Osteocyte (in vitro differentiated cells): ENCODE measurements around the gene NIN. TPM values are rescaled to one million over a fixed set of nuclear protein-coding genes. Genes with fewer than 3 reads are reported as not detected.
A peak's percentile ranks its signal among the peaks of the same experiment; 100 is the strongest.

Experiments used
- DNase-seq: peaks from one replicate; pipeline ENCODE4 v3.0.0; 2021; ENCODE audit warnings: mixed read lengths; ENCODE audit not compliant: unreplicated experiment; ENCODE audit errors: extremely low spot score
- H3K27ac Mint-ChIP-seq: one replicate; pipeline ENCODE4 v1.8.0; 2021; ENCODE audit warnings: mild to moderate bottlenecking, mixed read lengths; ENCODE audit not compliant: unreplicated experiment
- H3K27me3 Mint-ChIP-seq: one replicate; pipeline ENCODE4 v1.8.0; 2021; ENCODE audit warnings: mixed read lengths; ENCODE audit not compliant: unreplicated experiment
- H3K36me3 Mint-ChIP-seq: one replicate; pipeline ENCODE4 v1.8.0; 2021; ENCODE audit warnings: mixed read lengths; ENCODE audit not compliant: unreplicated experiment
- H3K4me1 Mint-ChIP-seq: one replicate; pipeline ENCODE4 v1.8.0; 2021; ENCODE audit warnings: mixed read lengths; ENCODE audit not compliant: unreplicated experiment
- H3K4me3 Mint-ChIP-seq: one replicate; pipeline ENCODE4 v1.8.0; 2021; ENCODE audit warnings: mild to moderate bottlenecking, moderate library complexity, mixed read lengths; ENCODE audit not compliant: unreplicated experiment
- H3K9me3 Mint-ChIP-seq: one replicate; pipeline ENCODE4 v1.8.0; 2021; ENCODE audit warnings: mixed read lengths; ENCODE audit not compliant: unreplicated experiment
- total RNA-seq: library from RNA; stranded (reverse); gene quantifications from 2 replicates; pipeline ENCODE4 v1.2.1, GENCODE V29; 2021
- TF ChIP-seq, protein P1 (sequence below): fragments of 200-600 bp; sonication (generic); IDR thresholded peaks from 2 replicates; pipeline ENCODE4 v1.5.0; 2021; ENCODE audit warnings: antibody characterized with exemption, mild to moderate bottlenecking, moderate library complexity

NIN gene
- total RNA-seq, 1 donor from 2014 or later: 50.2 TPM

DNA sequence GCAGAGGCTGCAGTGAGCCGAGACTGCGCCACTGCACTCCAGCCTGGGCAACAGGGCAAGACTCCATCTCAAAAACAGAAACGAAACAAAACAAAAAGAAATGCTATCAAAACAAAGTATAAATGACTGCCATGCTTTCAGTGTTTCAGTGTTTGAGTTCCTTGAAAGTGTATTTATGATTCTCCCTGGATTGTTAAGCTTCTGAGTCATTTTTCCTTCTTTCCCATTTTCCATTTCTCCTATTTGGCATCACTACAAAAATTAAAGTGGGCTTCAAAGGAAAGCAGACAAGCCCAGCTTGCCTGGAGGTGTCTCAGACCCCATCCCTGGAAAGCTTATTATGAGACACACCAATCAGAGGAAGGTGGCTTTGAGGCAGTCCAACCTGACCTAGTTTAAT lies 35.1 kb downstream of the NIN start:
- DNase-seq: no peak
- H3K4me3 Mint-ChIP-seq: no peak overlapping the region
- H3K27ac Mint-ChIP-seq: peak overlapping the region; percentile 88
- H3K4me1 Mint-ChIP-seq: peaks cover 45% of the 10 kb centered on the region
- H3K36me3 Mint-ChIP-seq: peaks cover 12% of the 10 kb centered on the region
- no peaks in the 10 kb centered on the region for H3K27me3 Mint-ChIP-seq
- TF ChIP-seq, protein P1, sequence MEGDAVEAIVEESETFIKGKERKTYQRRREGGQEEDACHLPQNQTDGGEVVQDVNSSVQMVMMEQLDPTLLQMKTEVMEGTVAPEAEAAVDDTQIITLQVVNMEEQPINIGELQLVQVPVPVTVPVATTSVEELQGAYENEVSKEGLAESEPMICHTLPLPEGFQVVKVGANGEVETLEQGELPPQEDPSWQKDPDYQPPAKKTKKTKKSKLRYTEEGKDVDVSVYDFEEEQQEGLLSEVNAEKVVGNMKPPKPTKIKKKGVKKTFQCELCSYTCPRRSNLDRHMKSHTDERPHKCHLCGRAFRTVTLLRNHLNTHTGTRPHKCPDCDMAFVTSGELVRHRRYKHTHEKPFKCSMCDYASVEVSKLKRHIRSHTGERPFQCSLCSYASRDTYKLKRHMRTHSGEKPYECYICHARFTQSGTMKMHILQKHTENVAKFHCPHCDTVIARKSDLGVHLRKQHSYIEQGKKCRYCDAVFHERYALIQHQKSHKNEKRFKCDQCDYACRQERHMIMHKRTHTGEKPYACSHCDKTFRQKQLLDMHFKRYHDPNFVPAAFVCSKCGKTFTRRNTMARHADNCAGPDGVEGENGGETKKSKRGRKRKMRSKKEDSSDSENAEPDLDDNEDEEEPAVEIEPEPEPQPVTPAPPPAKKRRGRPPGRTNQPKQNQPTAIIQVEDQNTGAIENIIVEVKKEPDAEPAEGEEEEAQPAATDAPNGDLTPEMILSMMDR: no peak
- no peaks in the 10 kb centered on the region for H3K9me3 Mint-ChIP-seq

DNA sequence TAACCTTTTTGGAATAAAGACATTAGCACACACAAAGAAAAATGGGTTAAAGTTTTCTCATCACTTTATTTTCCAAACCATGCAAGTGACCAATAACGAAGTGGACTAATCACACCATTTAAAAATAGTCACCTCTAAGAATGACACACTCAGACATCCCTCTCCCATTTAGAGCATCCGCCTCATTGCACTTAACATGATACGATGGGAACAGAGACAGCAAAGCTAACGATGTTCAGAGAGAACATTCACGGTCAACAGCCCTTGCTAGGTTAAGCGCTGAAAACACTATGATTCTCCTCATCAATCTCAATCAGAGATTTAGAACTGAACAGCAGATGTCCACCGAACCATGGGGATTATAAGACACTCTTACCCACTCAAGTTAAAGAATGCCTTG lies 35.8 kb downstream of the NIN start:
- Mint-ChIP-seq H3K36me3 (peaks cover 16% of the 10 kb centered on the region), H3K27me3 (no peaks in the 10 kb centered on the region), H3K9me3 (no peaks in the 10 kb centered on the region), H3K4me1 (peaks cover 38% of the 10 kb centered on the region), H3K27ac (peak overlapping the region; percentile 88), H3K4me3 (no peak overlapping the region)
- DNase-seq: no peak
- TF ChIP-seq, protein P1: no peak

DNA sequence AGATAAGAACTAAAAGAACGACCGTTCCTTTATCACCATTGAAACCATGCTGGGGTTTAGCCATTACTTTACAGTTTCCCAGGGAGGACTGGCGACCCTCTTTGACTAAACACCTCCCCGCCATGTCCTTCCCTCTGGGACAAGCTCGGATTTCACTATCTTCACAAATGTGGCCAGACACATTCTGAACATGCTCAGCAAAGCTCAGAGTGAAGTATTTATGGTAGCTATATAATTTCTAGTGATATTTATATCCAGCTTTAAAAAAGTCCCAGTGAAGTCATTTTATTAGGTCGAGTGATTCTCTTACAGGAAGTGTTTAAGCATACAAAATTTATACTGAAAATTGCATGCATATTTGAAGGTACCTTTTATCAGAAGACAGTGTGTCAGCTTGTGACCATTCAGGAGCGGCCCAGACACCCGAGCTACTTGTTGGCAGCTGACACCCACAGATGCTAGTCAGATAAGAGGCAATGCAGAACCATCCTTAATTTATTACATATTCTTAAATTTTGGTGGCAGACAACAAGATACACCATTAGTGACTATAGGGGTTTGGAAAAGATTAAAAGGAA lies 36.8 kb downstream of the NIN start:
- H3K9me3 Mint-ChIP-seq: no peaks in the 10 kb centered on the region
- no peak overlapping the region for H3K27ac Mint-ChIP-seq
- TF ChIP-seq, protein P1: no peak
- H3K4me3 Mint-ChIP-seq: no peak overlapping the region
- peaks cover 33% of the 10 kb centered on the region for H3K4me1 Mint-ChIP-seq
- DNase-seq: no peak
- peaks cover 17% of the 10 kb centered on the region for H3K36me3 Mint-ChIP-seq
- H3K27me3 Mint-ChIP-seq: no peaks in the 10 kb centered on the region

DNA sequence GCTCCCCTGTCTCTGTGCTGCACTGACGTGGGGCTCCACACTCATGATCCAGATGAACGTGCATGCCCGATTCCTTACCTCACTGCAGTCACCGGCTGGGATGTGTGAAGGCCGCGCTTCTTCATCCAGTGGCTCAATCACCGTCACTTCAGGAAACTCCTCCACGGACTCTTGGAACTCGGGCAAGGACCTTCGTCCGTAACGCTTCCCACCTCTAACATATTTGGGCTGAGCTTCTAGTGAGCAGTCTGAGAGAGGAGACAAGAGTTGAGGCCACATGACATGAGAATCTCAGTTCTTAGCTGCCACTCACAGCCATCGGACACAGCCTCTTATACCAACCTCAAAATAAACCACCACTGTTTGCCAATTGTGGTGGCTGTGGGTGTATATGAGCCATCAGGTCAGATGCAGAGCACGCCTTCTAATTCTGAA lies 38.3 kb downstream of the NIN start:
- no peak for DNase-seq
- Mint-ChIP-seq H3K9me3 (no peaks in the 10 kb centered on the region), H3K4me1 (peaks cover 34% of the 10 kb centered on the region)

DNA sequence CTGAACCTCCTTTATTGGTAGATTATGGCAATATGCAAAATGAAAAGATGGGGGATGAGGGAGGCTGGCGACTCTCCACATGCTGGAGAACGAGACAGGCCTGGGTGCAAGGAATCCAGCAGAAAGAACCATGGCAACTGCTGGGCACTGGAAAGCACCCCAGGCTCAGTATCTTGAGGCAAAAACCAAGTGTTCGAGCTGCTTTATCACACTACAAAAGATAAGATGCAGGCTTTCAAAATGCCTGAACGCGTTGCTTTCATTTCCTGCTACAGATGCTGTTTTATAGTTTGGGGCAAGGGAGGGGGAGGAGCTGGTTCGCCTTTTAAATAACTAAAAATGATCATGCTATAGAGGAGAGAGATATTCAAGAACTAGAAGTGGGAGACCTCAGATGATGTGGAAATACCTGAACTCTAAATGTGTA lies 38.9 kb downstream of the NIN start:
- Mint-ChIP-seq H3K4me1 (peaks cover 33% of the 10 kb centered on the region), H3K4me3 (no peak overlapping the region), H3K27me3 (no peaks in the 10 kb centered on the region), H3K36me3 (peaks cover 22% of the 10 kb centered on the region), H3K9me3 (no peaks in the 10 kb centered on the region), H3K27ac (no peak overlapping the region)
- no peak for DNase-seq
- TF ChIP-seq, protein P1: no peak

More for the DNA sequence above, 38.3 kb downstream of the NIN start:
- Mint-ChIP-seq H3K27me3 (no peaks in the 10 kb centered on the region), H3K27ac (no peak overlapping the region), H3K4me3 (no peak overlapping the region), H3K36me3 (peaks cover 21% of the 10 kb centered on the region)
- TF ChIP-seq, protein P1: no peak
